Inferior parietal cortex (tissue), 1 donor: ENCODE measurements around the gene CCL3.
"Not testable (repeated sequence)": the region's sequence is repeated elsewhere in the genome, so short reads cannot be mapped to it uniquely, and the experiment has no call there.

ENCODE experiments used
- DNase-seq: peaks from one replicate; pipeline ENCODE4 v3.0.0-alpha.2; 2016; ENCODE audit errors: extremely low spot score

Gene CCL3

DNA sequence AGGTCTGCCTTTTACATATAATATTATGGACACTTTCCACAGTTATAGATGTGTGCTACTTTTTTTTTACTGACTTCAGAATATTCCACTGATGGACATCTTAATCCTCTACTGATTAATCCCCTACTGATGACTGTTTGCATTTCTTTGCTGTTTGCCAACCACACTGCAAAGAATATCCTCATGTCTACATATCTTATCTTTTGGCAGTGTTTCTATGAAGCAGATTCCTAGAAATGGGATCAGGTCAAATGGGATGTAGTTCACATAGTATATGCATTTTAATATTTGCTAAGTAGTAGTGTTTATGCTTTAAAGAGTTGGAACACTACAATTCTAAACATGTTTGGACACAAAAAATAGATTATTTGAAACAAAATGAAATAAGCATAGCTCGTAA is 3.2 kb downstream of the CCL3 start:
- DNase-seq, result no peak

DNA sequence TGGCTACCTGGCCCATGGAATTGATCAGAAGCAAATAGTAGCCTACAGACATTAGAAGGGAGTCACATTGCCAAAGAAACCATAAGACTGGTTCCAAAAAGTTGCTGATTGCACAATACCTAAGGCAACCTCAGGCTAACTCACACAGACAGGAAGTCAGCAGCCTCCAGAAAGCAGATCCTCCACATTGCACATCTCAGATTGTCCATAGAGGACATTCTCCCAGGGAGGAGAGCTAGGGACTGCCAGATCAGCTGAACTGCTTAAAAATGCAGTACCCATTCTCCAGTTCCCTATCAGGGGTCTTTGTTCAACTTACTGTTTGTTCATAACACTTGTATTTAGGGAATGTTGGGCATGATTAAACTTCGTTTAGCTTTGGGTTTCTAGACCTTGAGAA is 4.2 kb downstream of the CCL3 start:
- no peak for DNase-seq

DNA sequence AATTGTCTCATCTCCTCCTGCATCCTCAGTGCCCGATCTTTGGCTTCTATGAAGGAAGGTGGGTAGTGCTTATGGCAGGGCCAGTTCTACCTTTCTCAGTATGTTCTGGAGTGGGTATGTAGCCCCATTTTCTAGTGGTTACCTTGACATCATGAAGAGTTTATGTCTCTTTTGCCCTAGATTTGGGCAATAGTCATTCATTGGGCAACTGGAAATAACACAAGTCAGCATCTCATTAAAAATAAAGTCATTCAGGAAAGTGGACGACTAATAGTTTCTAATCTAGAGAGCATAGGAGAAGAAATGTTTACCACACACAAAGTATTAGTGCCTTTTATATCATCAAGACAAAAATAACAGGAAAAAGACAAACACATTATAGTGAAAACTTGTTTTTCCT is 6.3 kb downstream of the CCL3 start:
- DNase-seq, result not testable (repeated sequence)

DNA sequence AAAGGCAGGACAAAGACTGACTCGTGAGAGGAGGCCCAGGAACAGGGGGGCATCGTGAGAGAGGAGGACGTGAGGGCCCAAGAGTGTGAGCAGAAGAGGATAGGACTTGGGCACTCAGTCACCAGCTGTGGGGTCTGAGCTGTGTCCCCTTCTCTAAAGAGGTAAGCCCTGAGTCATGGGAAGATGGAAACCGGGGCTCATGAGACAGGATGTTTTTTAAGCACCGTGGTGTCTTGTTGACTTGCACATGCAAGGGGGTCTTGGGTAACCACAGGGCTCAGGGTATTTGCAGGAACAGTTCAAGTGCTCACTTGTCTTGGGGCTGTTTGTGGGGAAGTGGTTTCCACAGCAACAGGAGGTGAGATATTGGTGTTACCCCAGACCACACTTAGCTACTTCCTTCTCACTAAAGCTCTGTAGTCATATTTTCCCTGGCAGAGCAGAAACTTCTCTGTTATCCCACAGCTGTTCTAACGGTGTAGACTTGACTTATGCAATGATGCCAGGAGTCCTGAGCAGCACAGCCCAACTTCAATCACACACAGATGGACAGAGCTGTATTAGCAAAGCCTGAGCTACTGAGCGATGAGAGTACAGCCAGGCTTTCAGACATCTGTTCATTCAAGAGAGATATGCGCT is 7.3 kb downstream of the CCL3 start:
- DNase-seq, result not testable (repeated sequence)

DNA sequence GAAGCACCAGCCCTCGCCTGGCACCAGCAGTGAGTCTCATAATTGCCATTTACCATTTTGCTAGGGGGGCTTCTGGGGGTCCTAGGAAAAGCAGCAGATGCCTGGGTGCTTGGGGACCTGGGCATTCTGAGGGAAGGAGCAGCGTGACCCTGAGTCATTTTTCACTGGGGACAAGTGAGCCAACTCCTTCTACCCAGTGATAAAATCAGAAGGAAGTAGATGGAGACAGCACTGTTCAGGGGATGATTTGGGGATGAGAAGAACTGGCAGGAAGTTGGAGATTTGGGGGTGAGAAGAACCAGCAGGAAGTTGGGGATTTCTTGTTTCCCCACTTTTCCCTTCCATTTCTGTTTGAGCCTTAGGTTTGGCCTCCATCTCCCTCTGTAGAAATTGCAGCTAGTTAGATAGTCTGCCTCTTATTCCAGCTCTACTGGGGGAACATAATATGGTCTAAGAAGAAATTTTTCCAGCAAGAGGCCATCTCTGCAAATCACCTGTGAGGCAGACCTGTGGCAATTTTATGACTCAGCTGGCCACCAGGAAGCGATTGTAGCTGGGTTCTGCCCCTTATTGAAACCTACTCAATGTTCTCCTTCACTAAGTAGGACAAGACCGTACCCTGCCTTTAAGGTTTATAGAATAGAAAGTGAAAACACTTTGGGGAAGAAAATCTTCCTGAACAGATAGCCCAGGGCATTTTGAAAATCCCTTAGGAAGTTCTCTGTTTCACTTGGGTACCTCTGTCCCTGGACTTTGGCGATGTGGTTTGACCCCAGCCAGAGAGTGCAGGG is 8.1 kb downstream of the CCL3 start:
- not testable (repeated sequence) for DNase-seq

DNA sequence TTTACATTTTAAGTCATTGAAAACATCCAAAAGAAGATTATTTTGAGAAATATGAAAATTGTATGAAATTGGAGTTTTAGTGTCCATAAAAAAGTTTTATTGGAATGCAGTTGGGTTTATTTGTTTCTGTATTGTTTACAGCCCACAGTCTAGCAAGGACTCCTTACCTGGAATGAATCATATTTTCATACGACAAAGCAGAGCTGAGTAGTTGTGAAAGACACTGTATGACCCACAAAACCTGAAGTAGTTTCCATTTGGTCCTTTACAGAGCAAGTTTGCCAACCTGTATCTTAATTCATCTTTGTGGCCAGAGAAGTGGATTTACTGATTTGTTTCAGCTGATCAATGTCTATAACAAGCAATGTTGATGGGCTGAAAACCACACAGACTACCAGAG is 15.6 kb downstream of the CCL3 start:
- no peak for DNase-seq

DNA sequence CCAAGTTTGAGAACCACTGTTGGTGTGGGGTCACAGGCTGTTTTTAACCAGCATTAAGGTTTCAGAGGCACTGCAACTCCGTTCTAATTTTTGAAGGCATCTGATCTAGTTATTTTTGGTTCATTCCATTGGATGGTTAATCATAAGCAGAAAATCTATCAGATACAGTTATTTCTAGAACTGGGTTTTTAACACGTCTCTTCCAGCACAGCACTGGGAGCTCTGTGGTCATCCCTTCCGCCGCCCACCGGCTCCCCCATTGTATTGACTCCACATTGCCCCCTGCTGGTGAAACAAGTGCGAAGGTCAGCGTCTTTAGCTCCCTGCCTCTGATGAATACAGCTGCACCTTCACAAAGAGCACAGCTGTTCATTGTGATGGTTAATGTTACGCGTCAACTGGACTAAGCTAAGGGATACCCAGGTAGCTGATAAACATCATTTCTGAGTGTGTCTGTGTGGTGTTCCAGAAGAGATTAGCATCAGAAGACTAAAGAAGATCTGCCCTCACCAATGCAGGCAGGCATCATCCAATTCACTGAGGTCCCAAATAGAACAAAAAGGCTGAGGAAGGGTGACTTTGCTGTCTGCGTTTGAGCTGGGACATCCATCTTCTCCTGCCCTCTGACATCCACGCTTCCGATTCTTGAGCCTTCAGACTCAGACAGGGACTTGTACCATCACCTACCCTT is 17.4 kb downstream of the CCL3 start:
- peak; percentile 7 for DNase-seq

DNA sequence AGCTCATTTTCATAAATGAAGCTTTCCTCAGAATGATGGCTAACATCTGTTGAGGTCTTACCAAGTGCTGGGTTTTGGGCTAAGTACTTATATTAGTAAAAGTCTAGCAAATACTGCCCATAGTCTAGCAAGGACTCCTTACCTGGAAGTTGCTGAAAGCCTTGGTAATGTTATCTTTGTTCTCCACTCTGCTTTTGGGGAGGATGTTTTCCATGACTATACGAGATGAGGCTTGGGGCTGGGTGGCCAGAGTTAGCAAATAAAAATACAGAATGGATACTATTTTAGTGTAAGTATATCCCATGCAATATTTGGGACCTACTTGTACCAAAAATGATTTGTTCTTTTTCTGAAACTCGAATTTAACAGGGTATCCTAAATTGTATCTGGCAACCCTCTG is 18.2 kb downstream of the CCL3 start:
- no peak for DNase-seq

DNA sequence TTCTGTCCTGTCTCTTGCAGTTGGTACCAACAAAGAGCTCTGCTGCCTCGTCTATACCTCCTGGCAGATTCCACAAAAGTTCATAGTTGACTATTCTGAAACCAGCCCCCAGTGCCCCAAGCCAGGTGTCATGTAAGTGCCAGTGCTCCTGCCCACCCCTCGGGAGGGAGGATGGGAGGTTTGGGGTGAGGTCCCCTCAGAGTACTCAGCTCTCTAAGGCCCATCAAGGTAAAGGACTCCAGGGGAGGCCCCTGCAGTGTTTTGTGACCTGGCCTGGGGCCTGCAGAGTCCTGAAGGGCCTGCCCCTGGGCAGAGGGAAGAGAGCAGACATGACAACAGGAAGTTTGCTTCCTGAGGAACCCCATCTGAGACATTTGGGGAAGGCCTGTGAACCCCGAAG is 19.5 kb downstream of the CCL3 start:
- no peak for DNase-seq

DNA sequence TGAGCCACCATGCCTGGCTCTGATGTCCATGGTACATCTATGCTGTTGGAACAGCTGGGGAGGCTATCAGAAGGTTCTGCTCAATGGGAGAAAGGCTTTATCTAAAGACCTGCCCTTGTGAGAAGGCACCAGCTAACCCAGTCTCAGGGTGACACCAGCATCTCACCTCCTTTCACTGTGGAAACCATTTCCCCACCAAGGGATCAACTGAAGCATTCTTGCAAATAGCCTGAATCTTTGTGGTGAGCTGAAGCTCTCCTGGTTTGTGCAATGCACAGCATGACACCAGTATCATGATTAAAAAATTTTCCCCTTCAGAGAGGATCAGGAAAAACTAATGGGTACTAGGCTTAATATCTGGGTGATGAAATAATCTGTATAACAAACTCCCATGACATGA is 20.8 kb downstream of the CCL3 start:
- DNase-seq, result no peak

DNA sequence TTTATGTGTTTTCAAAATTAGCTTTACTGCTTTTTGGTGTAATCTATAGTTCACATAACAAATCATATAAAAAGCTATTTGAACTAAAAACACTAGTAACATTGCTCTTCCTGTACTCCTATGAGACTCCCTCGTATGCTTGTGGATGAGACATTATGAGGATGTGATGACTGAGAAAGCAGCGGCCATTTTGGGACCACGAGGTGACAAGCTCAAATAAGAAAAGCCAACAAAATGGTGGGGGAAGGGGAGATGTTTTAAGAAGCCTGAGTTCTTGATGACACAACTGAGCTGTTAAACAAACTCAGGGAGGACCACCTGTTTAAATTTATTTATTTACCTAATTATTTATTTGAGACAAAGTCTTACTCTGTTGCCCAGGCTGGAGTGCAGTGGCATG is 21.4 kb downstream of the CCL3 start:
- no peak for DNase-seq

DNA sequence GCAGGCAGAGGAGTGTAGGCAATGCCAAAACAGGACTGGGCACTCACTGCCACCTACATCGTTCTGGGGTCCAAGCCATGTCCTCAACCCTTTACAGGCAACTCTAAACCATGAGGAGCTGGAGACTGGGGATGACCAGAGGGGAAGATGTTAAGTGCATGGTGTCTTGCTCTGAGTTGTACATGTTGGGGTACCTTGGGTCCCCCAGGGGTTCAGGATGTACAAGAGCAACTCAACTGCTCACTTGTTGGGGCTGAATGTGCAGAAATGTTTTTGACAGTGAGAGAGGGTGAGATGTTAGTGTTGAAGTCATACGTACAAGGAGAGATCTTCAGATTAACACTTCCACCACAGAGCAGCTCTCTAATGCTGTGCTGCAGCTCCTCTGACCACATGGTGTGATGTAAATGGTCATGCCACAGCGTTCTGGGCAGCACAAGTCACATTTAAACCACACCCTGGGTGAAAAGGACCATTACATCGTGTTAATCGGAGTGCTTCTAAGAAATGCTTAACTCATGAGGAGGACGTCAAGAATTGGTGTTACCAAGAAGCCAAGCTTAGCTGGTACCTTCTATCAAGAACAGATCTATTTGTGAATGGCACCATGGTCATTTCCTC is 23.5 kb downstream of the CCL3 start:
- no peak for DNase-seq

DNA sequence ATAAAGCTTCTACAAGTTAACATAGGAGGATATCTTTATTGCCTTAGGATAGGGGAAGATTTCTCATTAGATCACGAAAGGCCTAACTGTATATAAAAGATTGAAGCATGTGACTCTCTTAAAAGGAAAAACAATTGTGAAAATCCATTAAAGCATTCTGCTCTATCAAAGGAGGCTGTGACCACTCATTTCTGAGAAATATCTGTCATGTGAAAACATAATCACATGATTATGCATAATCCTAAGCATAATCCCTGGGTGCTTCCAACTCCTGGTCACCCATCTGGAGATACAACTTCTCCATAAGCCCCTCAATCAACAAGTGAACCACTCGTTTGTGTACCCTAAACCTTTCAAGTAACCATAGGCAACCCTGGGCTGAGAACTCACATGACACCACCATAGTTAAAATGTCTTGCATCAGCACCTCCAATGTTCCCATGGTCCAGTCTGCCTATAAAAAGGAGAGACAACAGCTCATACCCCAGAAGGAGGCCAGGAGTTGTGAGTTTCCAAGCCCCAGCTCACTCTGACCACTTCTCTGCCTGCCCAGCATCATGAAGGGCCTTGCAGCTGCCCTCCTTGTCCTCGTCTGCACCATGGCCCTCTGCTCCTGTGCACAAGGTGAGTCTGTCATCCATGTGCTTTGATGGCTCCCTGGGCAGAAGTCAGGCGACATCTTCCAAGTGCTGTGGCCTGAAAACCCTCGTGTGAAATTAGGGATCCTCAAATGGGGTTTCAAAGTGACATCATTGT is 26.0 kb downstream of the CCL3 start, which contains the start of gene CCL18:
Gene CCL18 (plus strand): TSS at position 487 of the 756 bp plus-strand sequence. CDS start 71 bp downstream, at position 558.
- no peak for DNase-seq

DNA sequence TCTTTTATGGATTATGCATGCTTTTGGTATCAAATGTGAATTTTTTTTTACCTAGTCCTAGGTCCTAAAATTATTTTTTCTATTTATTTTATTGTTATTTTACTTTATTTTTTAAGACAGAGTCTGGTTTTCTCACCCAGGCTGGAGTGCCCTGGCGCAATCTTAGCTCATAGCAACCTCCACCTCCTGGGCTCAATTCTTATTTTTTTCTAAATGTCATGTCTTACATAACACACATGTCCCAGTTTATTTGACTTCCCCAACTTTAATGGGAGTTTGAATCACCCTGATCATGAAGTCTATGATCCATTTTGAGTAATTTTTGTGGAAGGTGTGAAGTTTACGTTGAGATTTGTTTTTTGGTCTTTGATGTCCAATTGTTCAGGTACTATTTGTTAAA is 29.1 kb downstream of the CCL3 start:
- no peak for DNase-seq

DNA sequence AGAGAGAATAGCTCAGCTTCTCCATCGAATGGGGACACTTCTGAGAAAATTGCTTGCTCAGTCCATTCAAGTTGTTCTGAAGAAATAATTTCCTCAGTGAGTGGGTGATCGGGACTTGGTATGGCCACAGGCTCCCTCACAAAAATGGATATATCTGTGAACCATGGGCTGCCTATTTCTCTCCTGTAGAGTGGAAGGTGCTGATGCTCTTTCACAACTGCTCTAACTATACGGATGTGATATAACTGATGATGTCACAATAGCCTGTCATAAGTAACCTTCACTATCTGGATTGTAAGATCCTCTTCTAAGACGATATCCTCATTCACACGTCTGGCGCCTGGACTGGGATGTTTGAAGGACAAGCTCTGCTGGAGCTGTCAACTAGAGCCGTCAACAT is 30.5 kb downstream of the CCL3 start:
- DNase-seq, result no peak

DNA sequence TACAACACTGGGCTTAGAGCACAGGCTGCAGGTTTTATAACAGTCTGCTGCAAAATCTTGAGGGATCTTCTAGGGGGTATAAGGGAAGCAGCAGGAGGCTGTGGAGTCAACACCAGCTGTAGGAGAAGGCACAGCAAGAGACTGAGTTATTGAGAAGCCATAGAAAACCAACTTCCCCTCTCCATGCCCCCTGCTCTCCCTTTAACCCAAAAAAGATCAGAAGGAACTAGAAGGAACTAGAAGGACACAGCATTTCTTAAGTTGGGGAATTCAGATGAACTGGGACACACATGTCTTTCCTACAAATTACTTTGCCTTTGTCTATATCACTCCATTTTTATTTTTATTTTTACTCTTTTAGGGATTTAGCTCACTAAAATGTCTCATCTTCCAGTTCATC is 32.0 kb downstream of the CCL3 start:
- DNase-seq, result no peak

DNA sequence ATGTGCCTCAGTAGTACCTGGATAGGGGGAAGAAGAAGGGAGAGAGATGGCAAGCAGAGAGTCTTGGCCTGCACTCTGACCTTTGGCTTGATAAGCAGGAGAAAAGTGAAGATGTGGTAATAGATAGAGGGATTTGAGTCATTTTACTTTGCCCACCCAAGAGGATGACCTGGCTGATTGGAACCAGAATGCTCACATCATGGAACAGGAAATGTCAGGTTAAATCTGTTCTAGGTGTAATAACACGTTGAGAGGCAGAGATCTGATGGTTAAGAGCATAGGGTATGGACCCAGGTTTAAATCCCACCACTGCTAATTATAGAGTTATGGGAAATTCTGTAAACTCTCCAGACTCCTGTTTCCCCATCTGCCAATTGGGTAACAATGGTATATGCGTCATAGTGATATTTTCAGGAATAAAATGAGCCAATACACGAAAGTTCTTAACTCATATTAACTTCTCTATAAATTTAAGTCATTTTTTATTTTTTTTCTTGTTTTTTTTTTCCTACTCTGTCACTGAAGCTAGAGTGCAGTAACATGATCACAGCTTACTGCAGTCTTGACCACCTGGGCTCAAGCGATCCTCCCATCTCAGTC is 33.9 kb downstream of the CCL3 start:
- no peak for DNase-seq

DNA sequence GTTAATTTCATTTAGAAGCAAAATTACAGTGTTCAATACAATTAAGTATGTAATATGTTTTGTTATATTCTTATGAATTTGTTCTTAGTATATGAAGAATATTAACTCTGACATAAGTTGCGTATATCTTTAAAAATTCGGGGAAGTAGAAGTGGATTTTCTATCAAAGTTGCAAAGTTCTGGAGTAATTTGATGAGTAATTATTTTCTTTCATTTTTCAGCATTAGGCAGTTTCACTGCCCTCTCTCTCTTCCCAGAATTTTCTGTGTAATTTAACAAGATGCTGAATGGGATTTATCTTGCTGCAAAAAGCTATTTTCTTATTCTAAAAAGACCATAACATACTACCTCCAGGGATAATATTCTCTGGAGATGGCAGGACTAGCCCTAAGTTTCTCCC is 34.8 kb downstream of the CCL3 start:
- DNase-seq, result no peak

DNA sequence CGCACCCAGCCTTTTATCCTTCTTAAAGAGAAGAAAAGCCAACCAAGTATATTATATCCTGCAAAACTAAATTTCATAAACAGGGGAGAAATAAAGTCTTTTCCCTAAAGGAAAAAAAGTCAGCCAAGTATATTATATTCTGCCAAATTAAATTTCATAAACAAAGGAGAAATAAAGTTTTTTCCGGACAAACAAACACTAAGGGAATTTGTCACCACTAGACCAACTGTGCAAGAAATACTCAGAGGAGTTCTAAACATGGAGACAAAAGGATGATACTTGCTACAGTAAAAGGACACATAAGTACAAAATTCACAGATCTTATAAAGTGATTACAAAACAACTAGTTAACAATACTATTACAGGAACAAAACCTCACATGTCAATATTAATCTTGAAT is 40.3 kb downstream of the CCL3 start:
- no peak for DNase-seq

DNA sequence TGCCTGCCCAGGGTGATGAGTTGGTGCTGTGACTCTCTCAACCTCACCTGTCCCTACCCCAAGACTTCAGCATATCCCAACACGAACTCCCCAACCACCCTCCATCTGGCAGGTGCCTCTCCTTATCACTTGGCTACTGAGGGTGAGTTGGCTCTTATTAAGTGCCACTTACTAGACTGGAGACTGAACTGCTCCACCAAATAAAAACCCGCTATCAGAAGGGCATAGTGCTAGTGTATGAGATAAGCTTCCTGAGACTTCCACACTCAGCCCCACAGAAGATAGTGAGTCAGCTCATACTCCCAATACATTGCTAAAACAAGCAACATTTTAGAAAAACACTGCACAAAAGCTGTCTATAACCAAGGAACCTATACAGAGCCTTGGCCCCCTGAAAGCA is 41.9 kb downstream of the CCL3 start:
- no peak for DNase-seq
